Measurements from ENCODE around the gene CNTNAP5.

CNTNAP5 gene

GRCh38 chr2:124025171-124025580 is at the start of gene CNTNAP5:
Gene CNTNAP5 (plus strand): TSS chr2:124025287. CDS start chr2:124025651, 364 bp downstream.
- FAIRE-seq: no peak

DNA sequence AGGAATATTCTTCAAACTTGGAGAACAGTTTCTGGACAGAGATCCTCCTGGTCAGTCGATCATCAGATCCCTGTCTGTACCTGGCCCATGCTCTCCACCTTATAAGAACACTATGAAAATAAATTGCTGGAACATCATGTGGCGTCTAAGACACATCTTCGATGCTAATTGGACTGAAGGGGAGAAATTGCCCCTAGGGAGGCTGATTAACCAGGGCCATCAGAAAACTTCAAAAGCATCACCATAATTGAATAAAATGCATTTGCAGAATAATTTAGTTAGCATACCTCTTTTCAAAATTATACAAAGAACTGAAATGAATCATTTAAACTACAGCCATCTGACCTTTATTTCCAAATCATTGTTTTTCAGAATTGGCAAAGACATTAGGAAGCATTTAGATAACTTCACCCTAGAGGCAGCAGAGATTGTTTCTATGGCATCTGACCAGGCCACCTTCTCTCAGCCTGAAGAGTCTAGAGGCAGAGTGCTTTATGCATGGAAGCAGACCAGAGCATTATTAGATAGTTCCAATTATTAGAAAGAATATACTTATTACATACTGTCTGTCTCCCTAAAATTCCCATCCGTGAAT is 48.9 kb upstream of the CNTNAP5 start:
- no peak for FAIRE-seq

GRCh38 chr2:123993728-123994323 is 31.3 kb upstream of the CNTNAP5 start:
- no peak for FAIRE-seq

- FAIRE-seq: no peak
Measured at GRCh38 chr2:123999681-124000080, 25.4 kb upstream of the CNTNAP5 start.

GRCh38 chr2:124001696-124002430 is 23.2 kb upstream of the CNTNAP5 start:
- FAIRE-seq: no peak

DNA sequence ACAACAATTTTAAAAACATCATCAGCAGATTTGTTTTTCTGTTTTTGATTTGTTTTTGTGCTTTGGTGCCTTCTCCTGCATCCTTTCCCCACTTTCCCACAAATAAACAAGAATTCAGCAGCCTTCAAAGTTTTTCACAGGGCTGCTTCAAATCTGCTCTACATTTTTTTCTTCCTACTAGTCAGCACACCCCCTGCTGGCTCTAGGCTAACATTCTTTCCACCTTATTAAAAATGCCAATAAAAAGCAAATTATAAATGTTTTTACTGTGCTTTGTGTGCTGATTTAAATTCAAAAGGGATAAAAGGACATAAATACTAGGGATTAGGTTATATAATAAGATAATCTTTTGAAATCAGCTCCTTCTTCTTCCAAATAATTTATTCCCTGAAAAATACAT is 6.2 kb upstream of the CNTNAP5 start:
- FAIRE-seq: no peak

- FAIRE-seq: no peak
Measured at GRCh38 chr2:124024561-124025170, 421 bp upstream of the CNTNAP5 start.

DNA sequence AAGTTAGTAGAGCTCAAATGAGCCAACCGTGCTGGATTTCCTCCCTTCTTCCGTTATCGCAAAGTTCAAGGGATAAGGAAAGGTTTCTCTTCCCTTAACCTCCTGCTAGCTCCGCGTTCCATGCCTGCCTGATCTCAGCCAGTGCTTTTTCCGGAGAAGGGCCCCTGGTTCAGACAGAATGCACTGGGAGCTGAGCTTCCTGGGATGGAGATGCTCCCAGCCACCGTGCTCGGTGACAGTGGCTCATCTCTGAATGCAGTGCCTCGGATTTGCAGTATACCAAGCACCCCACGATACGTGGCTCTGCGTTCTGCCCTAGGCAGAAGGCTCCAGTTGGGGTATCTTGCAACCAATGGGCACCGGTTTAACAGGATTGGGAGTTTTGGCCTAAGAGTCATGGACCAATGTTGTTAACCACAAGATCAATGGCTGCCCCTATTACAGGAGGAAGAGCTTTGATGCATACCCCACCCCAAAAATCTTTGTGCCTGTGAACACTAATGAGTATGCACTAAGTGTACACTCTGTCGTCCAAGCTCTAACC is 876 bp downstream of the CNTNAP5 start:
- no peak for FAIRE-seq

GRCh38 chr2:124026503-124026902 is 1.4 kb downstream of the CNTNAP5 start:
- FAIRE-seq: no peak

GRCh38 chr2:124027182-124027581 is 2.1 kb downstream of the CNTNAP5 start:
- FAIRE-seq: no peak

- no peak for FAIRE-seq
Measured at GRCh38 chr2:124032799-124033198, 7.7 kb downstream of the CNTNAP5 start.

DNA sequence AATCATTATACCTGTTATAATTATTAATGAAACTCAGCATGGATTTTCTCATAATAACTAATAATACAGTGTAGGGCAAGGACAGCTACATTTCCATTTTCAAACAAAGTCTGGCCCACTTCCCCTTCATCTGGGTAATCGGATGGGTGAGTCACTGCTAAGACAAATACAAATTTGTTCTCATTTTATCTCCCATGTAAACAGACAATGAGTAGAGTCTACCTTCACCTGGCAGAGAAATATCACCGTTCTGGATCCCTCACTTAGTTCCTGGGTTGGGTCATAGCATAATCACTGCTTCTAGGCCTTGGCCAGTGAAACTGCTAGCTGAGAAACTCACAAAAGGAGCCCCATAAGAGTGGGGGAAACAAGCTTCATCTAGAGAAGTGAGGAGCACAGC is 9.2 kb downstream of the CNTNAP5 start:
- no peak for FAIRE-seq

DNA sequence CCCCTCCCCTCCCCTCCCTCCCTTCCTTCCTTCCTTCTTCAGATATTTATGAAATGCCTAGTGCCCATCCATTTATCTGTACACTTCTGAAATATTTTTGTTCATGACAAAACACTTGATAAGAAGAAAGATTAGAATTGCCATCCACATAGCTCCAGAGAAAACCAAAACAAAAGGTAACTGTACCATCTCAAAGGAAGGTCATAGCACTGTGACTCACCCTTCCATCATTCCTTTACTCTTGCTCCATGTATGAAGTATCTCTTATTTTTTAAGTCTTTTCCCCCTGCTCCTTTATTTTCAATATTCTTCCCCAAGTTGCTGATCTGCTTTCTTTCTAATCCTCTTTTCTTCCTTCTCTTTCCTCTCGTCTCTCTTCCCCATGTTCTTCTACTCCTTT is 9.9 kb downstream of the CNTNAP5 start:
- no peak for FAIRE-seq

- FAIRE-seq: no peak
Measured at GRCh38 chr2:124039032-124039431, 13.9 kb downstream of the CNTNAP5 start.

DNA sequence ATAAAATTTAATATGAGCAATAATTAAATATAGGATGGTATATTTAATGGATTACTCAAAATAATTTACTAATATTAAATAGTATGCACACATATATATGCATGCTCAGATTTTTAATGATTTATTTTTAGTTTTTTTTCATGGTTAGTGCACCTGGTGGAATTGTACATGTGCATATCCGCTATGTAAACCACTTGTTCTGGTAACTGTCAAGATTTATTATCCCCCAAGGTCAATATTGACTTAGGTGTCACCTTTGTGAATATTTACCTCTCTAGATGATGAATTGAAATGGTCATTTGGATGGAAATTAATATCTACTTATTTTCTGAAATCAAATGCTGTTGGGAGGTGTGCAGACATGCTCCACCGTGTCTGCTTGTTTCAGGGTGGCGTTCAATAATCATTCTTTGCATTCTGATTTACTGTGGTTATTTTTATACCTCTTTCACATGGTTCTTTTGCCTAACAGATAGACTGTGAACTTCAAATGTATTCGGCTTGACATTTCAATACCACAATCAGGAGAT is 14.7 kb downstream of the CNTNAP5 start:
- FAIRE-seq: no peak

DNA sequence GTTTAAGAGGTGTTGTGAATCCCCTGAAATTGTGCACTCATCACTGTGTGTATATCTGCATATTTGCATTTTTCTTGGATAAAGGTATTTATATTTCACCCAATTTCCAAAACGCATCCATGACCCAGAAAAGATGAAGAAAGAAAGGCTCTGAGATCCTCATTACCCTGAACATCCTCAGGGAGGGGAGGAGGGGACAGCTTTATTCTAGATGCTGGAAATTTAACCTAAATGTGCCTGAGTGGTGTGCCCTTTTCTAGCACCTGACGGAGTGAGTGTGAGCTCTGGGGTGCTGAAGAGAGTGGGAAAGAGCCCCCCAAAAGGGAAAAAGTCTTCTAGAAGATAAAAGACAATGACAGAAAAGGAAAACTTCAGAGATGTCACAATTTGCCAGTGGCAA is 20.8 kb downstream of the CNTNAP5 start:
- no peak for FAIRE-seq

DNA sequence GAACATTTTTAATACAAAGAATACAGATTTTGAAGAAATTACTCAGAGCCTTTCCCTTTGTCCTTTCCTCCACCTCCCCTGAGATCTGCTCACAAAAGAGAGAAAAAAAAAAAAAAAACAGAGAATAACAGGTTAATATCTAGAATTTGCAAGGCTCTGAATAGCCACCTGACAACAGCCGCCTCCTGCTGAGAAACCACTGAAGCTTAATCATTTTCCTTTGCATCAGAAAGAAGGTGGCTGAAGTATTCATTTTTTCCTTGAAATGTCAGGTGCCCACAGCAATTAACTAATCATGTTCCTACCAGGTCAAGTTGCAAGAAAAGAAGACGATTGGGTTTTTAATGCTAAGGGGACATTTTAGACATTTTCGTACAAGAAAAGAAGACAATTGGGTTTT is 21.2 kb downstream of the CNTNAP5 start:
- no peak for FAIRE-seq

DNA sequence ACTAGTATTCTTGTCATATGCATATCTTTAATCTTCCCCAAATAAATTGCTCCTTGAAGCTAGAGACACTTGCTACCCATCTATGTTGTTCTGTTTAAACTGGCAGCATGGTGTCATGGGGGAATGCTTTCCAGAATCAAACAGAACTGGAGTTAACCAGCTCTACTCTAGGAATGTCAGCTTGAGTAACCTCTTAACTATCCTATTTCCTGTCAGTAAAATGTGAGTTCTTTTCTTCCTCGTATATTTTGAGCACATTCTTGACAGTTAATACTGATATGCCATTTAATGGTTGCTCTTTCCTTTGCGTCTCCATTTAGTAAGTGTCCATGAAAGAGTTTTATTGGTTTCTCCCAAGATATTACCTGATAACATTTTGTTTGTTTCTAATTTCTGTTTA is 23.0 kb downstream of the CNTNAP5 start:
- no peak for FAIRE-seq

- no peak for FAIRE-seq
Measured at GRCh38 chr2:124048664-124049063, 23.6 kb downstream of the CNTNAP5 start.

DNA sequence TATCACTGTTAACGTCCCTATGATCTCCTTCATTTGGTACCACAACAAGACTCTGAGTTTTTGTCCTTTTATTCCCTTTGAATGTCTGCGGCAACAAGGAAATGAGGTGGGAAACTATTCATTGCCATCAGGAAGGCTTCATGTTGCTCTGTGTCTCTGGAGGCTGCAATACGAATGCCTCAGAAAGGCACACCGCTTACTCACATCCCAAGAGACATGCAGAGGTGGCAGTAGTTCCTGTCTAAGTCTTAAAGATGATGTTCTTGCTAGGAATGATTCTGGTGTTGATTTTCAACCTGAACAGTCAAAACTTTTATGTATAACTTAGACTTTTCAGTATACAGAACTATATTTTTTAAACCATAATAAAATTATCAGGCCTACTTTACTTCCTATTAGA is 24.0 kb downstream of the CNTNAP5 start:
- no peak for FAIRE-seq

- no peak for FAIRE-seq
Measured at GRCh38 chr2:124050833-124051497, 25.9 kb downstream of the CNTNAP5 start.

- FAIRE-seq: no peak
Measured at GRCh38 chr2:124053796-124054195, 28.7 kb downstream of the CNTNAP5 start.

- no peak for FAIRE-seq
Measured at GRCh38 chr2:124063596-124063995, 38.5 kb downstream of the CNTNAP5 start.
